GM12874 (cell line): ENCODE data around the gene LTB4R2.

Source experiments
- TF ChIP-seq, protein P1 (sequence below): IDR thresholded peaks from 2 replicates; pipeline ENCODE4 v1.5.1; 2011; ENCODE audit warnings: low read depth, mild to moderate bottlenecking, control low read depth, low read length, moderate library complexity; ENCODE audit not compliant: insufficient read depth

Gene LTB4R2

DNA sequence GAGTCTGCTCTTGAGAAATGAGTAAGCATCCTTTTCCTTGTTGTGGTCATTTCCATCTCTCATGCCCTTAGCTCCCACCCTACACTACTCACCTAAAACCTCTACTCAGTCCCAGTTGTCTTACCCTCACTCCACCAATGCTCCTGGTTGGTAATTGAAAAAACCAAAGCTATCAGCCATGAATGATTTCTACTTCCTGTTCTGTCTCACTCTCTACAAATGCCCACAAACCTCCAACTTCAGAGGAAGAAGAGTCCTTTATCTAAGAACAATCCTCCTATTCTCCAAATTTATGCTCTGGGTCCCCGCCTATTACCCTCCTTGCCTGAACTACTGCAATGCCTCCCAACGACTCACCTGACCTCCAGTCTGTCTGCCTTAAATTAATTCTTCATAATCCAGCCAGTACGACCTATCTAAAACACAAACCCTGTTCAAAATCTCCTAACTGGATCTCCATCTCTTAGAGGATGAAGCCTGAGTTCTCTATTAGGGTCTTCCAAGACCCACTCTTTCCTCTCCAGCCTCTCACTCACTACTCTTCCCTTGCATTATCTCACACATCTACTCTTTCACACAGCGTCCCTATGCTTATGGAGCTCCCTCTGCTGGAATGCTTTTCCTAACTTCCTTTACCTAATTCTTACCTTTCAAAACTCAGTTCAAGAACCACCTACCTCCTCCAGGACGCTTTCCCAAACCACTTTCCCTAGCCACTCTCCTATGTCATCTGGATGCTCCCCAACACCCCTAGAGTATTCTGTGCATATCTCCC is 12.6 kb upstream of the LTB4R2 start:
- TF ChIP-seq, protein P1, sequence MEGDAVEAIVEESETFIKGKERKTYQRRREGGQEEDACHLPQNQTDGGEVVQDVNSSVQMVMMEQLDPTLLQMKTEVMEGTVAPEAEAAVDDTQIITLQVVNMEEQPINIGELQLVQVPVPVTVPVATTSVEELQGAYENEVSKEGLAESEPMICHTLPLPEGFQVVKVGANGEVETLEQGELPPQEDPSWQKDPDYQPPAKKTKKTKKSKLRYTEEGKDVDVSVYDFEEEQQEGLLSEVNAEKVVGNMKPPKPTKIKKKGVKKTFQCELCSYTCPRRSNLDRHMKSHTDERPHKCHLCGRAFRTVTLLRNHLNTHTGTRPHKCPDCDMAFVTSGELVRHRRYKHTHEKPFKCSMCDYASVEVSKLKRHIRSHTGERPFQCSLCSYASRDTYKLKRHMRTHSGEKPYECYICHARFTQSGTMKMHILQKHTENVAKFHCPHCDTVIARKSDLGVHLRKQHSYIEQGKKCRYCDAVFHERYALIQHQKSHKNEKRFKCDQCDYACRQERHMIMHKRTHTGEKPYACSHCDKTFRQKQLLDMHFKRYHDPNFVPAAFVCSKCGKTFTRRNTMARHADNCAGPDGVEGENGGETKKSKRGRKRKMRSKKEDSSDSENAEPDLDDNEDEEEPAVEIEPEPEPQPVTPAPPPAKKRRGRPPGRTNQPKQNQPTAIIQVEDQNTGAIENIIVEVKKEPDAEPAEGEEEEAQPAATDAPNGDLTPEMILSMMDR: no peak

DNA sequence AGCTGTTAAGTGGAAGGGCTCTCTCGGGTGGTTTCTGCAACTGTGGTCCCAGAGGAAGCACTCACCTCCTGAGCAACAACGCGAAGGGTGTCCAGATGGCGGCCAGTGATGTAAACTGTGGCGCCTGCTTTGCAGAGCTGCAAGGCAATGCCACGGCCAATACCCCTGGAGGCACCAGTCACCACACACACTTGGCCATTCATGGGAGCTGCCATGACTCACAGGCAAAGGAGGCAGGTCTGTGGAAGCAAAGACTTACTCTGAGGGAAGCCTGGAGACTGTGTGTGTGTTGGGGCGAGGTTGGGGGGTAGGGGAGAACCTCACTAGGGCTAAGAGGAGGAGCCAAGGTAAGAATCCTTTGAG is 11.1 kb upstream of the LTB4R2 start:
- TF ChIP-seq, protein P1: no peak

DNA sequence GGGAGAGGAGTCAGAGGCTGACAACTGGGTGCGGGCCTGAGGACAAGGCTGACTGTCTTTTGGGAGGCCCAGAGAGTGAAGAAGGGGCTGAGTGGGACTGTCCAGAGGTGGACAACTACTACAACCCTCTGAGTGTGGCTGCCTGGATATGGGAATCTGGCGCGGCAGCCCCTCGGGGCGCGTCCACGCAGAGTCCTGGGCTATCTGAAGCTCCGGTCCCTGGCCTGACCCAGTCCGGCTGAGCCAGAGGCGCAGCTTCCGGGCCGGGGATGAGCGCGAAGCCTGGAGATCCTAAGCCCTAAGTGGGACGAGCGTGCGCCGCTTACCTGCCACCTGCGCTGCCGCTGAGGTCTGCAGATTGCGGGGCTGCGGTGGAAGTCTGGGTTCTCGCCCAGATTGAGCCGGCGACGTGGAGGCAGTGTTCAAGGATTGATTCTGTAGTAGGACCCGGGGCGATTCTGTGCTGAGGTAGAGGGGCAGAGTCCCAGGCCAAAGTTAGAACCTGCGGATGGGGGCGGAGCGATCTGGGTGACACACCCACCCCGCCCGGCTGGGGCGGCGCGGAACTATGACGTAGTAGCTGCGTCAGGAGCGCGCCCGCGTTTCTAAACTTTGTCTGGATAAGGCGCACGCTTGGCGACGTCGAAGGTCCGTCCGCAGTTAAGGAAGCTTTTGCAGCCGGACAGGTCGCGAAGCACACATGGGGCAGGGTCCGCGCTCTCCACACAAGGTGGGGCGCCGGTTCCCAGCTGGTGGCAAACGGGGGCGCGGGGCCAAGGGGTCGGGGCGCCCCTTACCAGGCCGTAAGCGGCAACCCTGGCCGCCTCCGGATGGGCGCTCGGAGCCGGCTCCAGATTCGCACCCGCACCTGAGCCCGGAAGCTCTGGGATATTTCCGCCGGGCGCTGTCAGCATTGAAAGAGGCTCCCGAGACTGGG is 10.4 kb upstream of the LTB4R2 start, which contains the start of the genes DHRS1 and NOP9:
TSS of gene DHRS1 (minus strand) at position 526 of the 937 bp plus-strand sequence. CDS start 674 bp downstream, outside the sequence.
TSS of gene NOP9 (plus strand) at position 596 of the 937 bp plus-strand sequence. CDS start at position 701, 105 bp downstream.
- TF ChIP-seq, protein P1: no peak

DNA sequence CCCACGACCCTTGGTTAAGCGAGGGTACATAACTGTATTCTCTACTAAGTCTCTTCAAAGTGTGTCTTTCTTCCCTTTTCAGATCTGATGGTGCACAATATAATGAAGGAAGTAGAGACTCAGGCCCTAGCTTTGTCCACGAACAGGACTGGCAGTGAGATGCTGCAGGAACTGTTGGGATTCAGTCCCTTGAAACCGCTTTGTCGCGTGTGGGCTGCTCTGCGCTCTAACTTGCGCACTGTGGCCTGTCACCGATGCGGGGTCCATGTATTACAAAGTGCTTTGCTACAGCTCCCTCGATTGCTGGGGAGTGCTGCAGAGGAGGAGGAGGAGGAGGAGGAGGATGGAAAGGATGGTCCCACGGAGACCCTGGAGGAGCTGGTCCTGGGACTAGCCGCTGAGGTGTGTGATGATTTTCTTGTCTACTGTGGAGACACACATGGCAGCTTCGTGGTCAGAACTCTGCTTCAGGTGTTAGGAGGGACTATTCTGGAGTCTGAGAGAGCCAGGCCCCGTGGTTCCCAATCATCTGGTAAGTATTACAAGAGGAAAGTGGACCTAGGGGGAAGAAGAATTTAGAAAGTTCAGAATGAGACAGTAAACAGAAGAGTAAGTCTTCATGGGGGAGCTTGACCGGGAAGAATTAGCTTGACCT is 9.5 kb upstream of the LTB4R2 start:
- TF ChIP-seq, protein P1: no peak

DNA sequence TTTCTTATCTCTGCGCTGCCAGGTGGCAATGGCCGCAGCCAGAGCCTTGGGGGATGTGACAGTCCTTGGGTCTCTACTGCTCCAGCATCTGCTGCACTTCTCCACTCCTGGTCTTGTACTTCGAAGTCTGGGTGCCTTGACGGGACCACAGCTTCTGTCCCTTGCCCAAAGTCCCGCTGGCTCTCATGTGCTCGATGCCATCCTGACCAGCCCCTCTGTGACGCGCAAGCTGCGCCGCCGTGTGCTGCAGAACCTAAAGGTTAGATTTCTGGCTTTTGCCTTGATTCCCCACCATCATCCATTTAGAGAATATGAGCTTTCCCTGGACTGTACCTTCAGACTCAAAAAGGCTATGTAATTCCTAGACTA is 5.9 kb upstream of the LTB4R2 start:
- TF ChIP-seq, protein P1: no peak

DNA sequence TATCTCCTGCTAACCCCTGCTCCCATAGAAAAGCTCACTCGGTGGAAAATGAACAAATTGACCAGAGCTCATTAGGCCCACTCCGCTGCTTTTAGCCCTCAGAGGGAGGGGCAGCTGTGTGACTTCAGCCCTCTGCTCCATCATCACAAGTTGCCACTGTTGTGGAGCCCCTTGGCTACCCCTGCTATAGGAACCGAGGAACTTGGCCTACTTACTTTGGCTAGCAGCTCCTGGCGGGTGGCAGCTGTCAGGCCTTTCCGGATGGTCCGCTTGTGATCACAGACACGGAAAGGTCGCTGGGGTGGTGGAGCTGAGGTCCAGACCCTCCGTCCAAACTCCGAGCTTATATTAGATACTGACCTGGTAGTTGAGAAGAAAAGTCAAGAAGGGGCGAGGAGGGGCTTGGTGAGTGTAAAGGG is 2.8 kb upstream of the LTB4R2 start:
- TF ChIP-seq, protein P1: no peak
